ENCODE measurements around the gene ZFP57.

ZFP57 gene

DNA sequence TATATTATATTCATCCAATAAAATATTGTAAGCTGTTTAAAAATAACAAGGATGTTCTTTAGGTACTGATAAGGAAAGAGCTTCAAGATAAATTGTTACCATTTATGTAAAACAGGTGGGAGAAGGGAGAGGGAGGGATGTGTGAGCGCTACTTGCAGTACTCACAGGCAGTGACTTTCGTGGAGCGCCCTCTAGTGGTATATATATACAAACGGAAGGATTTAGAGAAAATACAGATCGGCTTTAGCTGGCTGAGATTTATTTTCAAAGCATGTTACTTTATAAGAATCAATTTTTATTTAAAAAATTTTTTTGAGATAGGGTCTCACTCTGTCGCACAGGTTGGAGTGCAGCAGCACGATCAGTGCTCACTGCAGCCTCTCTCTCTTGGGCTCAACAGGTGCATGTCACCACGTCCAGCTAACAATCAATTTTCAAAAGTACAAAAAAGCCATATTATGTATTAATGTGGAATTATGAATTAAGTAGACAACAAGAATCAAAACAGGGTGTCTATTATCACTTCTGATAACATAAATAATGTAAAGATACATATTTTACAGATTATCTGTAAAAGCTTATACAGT, 27.4 kb downstream of the ZFP57 start:
- DNase-seq = peak in 3 of 5 experiments; percentile 18 to 72 (median 40)

DNA sequence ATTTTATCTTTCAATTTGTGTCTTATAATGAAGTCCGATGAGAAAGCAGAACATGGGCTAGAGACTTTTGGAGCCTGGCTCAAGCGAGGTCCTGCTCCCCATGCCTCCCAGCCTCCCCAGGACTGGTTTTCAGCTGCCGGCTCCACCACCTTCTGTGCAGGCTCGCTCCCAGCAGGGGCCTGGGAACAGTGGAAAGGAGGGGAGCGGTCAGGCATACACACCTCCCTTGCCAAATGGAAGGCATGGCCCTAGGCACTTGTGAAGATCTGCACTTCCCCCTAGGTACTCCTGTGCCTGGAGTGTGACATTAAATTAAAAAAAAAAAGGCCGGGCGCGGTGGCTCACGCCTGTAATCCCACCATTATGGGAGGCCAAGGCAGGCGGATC, 28.8 kb downstream of the ZFP57 start:
- DNase-seq = no peak

DNA sequence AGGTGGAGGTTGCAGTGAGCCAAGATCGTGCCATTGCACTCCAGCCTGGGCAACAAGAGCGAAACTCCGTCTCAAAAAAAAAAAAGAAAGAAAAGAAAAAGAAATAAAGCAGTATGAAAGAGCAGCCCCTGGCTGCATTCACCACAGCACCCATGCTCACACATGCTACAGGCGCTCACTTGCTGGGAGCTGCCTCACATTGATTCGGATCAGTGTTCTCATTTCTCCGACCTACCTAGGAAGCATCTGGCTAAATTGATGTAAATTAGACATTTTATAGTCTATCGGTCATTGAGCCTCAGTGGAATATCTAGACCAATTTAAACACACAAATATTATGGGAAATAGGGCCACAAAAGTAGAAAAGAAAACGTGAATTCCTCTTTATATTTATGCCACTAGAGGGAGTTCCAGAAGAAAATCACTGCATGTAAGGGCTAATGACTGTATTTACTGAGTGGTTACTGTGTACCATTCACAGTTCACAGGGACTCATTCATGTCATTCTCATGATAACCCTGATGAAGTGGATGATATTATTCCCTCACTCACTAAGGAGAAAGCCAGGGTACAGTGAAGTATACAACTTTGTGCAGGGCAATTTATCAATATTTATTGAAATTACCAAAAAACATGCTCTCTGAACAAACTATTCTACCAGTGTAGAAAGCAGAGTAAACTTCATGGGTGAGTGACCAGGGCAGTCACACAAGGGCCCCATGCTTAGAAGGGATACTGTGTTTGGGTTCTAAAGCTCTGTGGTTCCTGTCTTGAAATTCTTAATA, 29.3 kb downstream of the ZFP57 start:
- peak in 1 of 5 experiments; percentile 48 for DNase-seq

DNA sequence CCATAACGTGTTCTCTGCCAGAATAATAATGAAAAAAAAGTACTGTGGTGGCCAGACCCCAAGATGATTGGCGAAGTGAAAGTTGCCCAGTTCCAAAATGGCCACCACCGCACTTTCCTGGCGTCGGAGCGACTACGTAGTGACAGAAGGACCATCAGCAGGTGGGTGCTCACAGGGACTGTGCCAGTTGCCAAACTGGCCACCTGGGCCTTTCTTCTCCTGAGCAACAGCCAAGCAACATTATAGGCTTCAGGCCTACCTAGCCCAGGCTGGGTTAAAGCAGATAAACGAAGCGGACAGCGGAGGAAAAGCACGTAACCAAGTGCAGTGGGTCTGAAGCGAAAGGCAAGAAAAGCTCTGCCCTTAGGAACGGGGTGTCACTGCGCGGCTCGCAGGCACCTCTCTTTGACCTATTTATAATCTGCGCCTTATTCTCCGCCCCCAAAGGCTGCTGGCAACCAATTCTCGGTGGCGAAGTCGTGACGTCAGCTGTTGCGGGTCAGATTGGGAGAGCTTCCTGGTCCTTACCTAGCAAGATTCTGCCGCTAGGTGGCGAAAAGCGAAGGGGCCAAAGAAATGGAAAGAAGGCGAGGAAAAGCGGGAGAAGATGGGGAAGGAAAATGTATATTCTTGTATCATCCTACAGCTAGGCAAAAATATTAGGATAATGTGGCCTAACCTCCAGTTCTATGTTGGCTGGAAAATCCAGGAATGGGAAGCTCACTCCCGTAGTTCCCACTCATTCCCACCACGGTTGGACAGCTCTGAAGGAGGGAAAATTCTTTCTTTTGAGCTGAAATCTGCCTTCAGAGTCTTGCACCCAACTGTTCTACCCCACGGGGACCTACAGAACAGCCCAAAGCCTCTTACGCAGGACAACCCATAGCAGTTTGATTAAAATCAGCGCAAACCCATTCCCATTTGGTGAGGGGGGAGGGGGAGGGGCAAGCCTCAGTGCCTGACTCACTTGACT, 31.0 kb downstream of the ZFP57 start:
- peak; percentile 88 to 98 (median 97) for DNase-seq

DNA sequence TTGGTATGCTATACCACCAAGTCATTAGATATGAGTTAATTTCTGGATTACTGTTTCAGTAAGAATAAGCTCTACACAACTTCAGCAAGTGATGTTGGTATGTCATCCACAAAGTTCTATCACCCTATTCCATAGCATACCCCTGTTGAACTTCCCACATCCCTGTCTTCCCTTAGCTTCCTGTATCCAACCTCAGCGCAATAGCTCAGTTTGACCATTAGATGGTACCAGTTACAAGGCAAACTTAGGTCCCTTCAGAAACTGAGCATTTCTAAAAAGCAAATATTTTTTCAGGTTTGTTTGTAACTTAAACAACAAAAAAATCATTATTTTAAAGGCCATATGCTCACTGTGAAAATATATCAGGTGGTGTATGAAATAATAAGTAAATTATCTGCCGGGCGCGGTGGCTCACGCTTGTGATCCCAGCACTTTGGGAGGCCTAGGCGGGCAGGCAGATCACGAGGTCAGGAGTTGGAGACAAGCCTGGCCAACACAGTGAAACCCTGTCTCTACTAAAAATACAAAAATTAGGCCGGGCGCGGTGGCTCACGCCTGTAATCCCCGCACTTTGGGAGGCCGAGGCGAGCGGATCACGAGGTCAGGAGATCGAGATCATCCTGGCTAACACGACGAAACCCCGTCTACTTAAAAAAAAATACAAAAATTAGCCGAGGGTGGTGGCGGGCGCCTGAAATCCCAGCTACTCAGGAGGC, 32.9 kb downstream of the ZFP57 start:
- no peak for DNase-seq

DNA sequence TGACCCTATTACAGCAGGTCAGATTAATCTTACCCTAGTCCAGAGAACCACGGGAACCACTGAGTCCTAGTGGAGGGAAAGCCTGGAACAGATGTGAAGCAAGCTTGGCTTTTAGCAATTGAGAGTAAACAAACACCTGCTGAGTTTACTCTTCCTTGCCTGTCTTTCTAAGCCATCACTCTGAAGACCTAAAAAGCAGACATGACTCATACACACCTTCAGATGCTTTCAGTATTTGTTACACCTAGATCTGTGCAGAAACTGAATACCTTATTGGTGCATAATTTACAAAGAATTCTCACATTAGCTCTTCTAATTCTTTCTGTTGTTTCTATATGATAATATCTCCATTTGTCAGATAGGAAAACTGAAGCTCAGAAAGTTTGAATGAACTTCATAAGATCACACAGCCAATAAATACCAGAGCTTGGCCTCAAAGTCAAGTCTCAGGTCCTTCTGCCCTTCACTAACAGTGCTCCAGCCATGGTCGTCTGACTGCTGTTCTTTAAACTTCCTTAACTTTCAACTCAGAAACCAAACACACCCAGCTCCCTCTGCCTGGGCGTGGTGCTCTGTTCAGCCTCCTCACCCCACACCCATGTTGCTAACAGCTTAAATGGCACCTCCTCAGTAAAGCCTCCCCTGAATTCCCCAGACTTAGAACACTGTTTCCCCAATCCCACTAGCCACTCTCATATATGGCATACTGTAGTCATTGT, 39.4 kb downstream of the ZFP57 start:
- DNase-seq = peak in 1 of 5 experiments; percentile 22

DNA sequence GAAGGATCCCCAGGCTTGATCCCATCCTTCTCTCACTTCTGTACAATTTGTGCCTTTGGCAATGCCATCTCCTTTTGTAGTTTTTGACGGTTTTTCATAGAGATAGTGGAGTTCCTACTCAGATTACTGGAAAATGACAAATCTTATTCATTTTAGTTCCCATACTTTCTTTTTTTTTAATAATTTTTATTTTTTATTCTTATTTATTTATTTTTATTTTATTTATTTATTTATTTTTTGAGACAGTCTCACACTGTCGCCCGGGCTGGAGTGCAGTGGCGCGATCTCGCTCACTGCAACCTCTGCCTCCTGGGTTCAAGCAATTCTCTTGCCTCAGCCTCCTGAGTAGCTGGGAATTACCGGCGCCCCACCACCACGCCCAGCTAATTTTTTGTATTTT, 43.7 kb downstream of the ZFP57 start:
- DNase-seq = no peak

DNA sequence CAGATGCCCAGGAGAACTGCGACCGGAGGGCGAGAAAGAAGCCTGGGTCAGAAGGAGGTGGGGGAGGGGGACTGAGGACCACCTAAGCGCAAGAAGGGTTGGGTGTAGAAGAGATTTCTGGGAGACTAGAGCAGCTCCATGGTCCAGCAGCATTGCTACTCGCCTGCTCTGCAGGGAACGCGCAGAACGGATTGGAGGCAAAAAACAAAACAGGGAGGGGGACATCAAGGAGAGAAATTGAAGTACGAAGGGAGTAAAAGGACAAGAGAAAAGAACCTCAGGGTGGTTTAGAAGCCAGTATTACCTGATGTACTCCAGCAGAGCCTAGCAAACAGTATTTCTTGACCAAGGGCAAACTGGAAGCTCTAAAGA, 47.4 kb downstream of the ZFP57 start:
- no peak for DNase-seq

DNA sequence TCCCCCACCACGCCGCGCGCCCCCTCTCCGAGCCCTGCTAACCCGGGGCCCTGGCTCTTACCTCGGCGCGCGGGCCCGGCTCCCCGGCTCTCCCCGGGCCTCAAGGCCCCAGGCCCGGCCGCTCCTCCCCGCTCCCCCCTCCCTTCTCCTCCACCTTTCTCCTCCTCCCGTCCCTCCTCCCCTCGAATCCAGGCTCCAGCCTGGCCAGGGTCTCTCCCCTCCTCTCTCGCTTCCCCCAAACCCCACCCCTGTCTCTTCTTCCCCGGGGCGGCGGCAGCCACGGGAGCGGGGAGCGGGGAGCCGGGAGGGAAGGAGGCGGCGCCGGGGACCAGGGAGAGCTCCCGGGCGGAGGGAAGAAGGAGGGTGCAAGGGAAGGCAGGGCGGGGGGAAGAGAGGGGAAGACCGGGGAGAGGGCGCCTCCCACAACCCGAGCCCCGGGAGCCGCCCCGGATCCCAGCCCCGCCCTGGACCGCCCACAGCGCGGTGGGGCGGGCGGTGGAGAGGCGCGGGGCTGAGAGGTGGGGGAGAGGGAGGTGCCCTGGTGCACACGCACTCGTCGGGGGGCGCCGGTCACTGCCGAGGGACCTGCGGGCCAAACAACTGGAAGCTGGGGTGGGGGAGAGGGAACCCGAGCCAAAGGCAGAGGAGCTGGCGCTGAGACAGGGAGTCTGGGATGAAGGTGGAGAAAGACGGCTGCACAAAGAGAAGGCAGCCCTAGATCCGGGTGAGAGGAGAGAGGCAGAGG, 48.0 kb downstream of the ZFP57 start, which contains the start of gene GABBR1:
Gene GABBR1, minus strand, starts transcription at position 395 of the 745 bp plus-strand sequence. CDS start 798 bp downstream, outside the sequence.
- DNase-seq = peak; percentile 47 to 71 (median 64)

DNA sequence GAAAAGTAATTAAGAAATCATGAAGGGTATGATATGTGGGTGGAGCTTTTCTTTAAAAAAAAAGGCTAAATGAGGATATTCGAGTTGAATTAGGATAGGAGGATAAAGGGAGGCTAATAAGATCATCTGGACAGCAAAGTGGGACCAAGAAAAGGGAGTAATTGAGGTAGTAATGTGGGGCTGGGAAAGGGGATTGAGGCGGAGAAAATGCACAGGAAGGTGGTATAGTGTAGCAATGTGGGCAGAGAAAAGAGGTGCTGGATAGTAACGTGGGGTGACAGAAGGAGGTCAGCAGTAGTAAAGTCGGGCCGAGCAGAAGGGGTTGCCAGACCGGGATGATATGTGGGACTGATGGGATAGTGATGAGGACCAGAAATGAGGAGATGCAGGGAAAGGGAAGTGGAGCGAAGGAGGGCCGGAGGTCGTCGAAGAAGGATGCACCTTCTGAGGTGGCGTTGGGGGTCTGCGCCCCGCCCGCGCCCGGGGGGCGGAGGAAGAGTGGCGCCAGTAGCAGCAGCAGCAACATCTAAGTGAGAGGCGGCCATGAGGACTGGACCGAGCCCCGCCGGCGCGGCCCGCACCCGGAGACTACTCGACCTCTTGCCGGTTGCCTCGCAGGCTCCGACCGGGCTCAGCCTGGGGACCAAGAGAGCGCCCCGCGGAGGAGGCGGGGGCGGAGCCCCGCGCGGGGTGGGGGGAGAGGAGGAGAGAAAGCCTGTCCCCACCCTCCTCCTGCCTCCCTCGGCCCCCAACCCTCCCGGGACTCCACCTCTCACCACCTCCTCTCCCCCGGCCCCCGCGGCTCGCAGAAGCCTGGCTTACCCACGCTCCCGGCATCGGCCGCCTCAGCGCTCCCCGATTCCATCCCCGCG, 48.9 kb downstream of the ZFP57 start:
- DNase-seq = peak; percentile 16 to 62 (median 46)

DNA sequence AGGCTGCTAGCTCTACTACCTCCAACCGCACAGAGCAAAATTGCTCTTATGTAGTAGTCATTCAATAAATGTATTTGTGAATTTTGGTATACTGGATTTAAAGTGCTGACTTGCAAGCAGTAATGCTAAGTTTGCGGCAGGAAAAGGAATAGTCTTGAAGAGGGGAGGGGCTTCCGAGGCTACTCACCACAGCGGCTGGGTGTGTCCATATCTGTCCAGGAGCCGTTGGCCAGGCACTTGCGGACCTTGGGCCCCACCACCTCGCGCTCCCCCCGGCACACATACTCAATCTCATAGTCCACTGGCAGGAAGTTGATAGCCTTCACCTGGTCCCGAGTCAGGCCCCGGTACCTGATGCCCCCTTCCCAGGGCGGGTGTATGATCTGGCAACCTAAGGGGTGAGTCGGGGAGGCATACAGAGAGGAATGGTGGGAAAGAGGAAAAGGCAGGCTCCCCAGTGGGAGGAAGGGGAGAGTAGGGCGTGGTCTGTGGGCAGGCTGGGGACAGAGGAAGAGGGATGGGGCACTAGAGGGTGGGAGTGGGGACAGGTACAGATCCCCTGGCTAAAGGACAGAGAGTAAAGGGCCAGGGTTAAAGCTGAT, 49.6 kb downstream of the ZFP57 start:
- no peak for DNase-seq

DNA sequence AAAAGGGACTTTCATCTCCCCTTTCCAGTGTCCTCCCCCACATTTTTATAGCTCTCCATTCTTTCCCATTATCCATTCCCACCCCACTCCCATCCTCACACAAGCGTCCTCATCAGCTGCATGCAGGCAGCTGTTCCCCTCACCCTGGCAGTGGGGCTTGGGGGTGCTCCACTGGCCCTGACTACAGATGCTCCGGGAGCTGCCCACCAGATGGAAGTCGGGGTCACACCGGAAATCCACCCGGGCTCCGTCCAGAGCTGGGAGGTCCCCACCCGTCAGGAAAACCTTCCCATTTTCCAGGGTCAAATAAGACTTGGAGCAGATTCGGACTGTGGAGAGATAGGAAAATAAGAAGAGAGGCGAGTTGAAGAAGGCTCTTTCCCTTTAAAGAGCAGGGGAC, 50.6 kb downstream of the ZFP57 start:
- DNase-seq = no peak

DNA sequence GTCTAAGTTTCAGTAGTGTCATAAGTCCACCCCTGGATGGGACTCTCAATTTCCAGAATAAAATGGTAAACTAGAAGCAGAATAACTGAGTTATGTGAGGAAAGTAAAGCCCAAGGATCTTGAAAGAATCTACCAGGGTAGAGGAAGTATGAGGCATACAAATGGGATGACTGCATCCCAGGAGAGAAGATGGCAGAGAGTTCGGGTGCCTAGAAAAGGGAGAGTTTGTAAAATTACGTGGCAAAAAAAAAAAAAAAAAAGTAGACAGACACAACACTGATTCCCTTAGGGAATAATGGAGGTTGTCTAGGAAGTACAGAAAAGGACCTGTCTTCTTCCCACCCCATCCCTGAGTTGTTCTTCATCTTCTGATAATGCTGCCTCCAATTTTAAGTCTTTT, 51.4 kb downstream of the ZFP57 start:
- DNase-seq = no peak

DNA sequence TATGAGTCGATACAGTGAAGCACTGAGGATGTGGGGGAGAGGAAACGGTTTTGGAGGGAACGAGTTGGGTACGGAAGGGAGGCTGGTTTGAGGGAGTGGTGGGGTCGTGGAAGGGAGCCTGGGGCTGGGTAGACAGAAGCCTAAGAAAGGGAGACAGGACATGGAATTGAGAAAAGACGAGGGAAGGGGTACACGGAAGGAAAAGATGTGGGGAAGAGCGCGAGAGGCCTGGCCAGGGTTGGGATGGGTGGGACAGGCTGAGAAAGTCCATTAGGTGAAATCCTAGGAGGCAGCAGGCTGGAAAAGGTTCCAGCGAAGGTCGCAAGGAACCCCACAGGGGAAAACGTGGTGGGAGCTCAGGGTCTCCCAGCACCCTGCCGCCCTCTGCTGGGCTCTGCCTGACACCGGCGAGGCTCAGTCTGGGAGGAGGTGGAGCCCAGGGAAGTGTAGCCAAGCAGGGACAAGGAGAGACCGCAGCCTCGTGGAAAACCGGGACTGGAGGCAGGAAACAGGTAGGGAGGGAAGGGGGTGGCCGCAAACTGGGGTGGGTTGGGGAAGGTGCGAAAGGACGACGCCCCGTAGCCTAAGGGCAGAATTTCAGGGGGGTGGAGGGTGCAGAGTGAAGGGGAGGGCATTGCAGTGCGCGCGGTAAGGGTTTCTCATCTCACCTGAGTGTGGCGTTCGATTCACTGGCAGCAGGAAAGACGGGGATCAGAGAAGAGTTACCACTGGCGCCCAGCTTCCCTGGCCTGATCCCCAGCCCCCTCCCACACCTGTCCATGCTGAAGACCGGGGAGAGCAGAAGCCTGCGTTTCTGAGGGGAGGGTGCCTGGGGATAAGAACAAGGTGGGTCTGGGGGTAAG, 52.3 kb downstream of the ZFP57 start:
- DNase-seq = peak in 4 of 5 experiments; percentile 20 to 46 (median 38)

DNA sequence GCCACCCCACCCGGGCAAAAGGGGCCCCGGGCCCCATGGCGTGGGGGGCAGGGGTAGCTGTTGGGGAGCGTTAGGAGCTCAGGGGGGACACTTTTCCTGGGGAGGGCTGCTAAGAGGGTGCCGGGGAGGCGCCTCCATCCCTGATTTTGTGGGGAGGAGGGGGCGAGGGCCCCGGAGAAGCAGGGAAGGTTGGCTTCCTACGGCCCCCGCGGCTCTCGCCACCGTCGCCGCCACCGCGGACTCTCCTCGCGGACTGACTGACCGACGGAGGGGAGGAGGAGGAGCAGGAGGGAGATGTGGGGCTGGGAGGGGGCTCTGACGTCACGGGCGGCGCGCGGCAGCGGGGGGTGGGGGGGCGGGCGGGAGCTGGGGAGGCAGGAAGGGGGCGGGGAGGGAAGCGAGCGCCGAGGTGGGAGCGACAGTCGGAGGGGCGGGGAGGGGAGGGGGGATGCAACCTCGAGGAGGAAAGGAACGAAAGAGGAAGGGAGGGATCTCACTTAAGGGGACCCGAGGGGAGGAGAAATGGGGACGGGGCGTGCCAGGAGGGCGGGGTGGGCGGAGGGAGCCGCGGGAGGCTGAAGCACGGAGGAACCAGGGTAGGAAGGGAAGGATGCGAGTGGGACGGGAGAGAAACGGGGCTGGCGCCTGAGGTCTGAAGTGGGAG, 53.1 kb downstream of the ZFP57 start:
- peak; percentile 28 to 57 (median 33) for DNase-seq

DNA sequence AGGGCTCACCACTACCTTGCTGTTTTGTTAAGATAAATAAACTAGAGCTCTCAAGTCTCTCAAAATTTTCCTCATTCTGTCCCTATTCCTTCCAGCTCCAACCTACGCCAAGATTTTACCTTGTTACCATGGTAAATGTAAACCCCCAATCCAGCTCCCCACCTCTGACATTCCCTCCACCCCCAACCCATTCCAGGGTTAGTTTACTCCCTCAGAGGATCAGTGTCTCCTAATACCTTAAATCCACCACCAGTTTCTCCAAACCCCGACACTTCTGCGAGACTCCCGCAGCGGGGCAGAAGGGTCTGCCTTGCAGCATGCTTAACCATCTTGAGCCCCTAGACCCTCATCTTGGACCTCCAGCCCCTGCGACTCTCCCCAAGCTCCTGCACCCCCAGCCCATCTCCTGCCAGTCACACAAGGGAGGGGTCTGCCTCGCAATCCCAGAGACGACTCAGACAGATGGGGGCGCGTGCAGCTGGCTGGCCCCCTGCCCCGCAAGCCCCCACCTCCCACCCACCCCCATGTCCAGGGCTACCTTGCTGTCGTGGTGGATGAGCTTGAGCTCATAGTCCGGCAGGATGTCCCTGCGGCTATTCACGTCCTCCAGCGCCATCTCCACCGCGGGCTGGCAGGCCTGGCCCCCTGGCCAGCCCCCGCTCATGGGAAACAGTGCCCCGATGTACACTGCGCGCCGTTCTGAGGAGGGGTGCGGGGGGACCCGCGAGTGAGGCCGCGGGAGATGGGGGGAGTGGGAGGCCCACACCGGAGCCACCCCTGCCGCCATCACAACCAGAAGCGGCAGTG, 53.8 kb downstream of the ZFP57 start:
- DNase-seq = no peak

DNA sequence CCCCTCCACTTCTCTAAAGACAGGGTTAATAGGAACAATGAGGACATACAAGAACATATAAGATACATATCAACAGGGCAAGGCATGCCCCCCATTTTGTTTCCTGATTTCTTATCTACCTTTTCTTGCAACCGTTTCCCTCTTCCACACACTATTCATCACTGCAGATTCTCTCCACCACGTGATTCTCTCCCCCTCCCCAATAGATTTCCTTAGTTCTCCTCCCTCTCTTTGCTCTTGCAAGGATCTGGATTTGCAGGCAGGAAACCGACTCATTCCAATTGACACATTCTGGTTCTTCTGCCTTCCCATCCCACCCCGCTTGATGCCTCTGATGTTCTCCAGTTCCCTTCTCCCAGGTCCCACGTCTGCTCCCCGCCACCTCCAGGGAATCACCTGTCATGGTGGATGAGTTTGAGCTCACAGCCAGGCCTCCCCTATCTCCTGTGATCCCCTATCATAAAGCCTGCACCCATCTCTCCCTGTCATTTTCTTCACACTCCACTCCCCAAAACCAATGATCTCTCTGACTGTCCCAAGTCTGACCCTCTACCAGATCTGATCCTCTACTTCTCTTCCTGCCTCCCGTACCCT, 55.5 kb downstream of the ZFP57 start:
- no peak for DNase-seq

Data from T-helper 2 cell (primary cell).